Activated B cell treated with CpG ODN at 0.5 μM for 24 hours (primary cell): Measurements from ENCODE around the gene CTNNAL1. TPM values are rescaled to one million over a fixed set of nuclear protein-coding genes. Genes with fewer than 3 reads are reported as not detected.
"Not testable (repeated sequence)": the region's sequence is repeated elsewhere in the genome, so short reads cannot be mapped to it uniquely, and the experiment has no call there.

Experiments
- ATAC-seq: fragments of 200-7000 bp; cut with Tn5 transposase; one replicate; pipeline ENCODE4 v1.10.0; 2021; ENCODE audit warnings: low read depth, mild to moderate bottlenecking, moderate library complexity
- CTCF ChIA-PET: fragments of 350-600 bp; sonication (Branson Sonifier 250); formaldehyde crosslinking; loops from one replicate; lab custom pipeline; 2021; ENCODE audit warnings: antibody characterized with exemption; lab: Charles Lee
- POLR2A ChIA-PET: fragments of 350-600 bp; sonication (Branson Sonifier 250); formaldehyde crosslinking; loops from one replicate; lab custom pipeline; 2021; ENCODE audit warnings: antibody characterized with exemption; lab: Charles Lee
- DNase-seq: peaks from one replicate; pipeline ENCODE4 v3.0.0; 2022
- H3K27ac Mint-ChIP-seq: one replicate; pipeline ENCODE4 v1.8.0; 2020; ENCODE audit warnings: mixed read lengths
- H3K27me3 Mint-ChIP-seq: one replicate; pipeline ENCODE4 v1.8.0; 2021; ENCODE audit warnings: mixed read lengths
- H3K36me3 Mint-ChIP-seq: one replicate; pipeline ENCODE4 v1.8.0; 2021; ENCODE audit warnings: low read depth, mixed read lengths
- H3K4me1 Mint-ChIP-seq: one replicate; pipeline ENCODE4 v1.8.0; 2021; ENCODE audit warnings: mixed read lengths
- H3K4me3 Mint-ChIP-seq: one replicate; pipeline ENCODE4 v1.8.0; 2020; ENCODE audit warnings: mild to moderate bottlenecking, mixed read lengths
- H3K9me3 Mint-ChIP-seq: one replicate; pipeline ENCODE4 v1.8.0; 2020; ENCODE audit warnings: mixed read lengths
- CTCF ChIP-seq: fragments of 200-600 bp; IDR thresholded peaks from one replicate; pipeline ENCODE4 v1.8.0; 2022; ENCODE audit warnings: antibody characterized with exemption, mild to moderate bottlenecking
- intact Hi-C: fragments of 100-400 bp; cut with micrococcal nuclease; formaldehyde crosslinking; loops from one replicate; pipeline ENCODE4 v1.15.1; 2024
- total RNA-seq: library from RNA; stranded (reverse); gene quantifications from 2 replicates; pipeline ENCODE4 v1.2.3, GENCODE V29; 2022

The CTNNAL1 gene
- total RNA-seq, 1 donor from 2014 or later: 1.9 TPM

GRCh38 chr9:108903420-108904103 is 109.7 kb downstream of the CTNNAL1 start:
- no peaks in the 10 kb centered on the region for H3K9me3 Mint-ChIP-seq
- H3K27me3 Mint-ChIP-seq: no peaks in the 10 kb centered on the region
- H3K4me1 Mint-ChIP-seq: no peaks in the 10 kb centered on the region
- DNase-seq: no peak
- intact Hi-C loops: loop anchor here (5.0 kb wide), 1 partner anchor 564 kb away; no protein-coding TSS in a partner anchor
- no peak overlapping the region for H3K4me3 Mint-ChIP-seq
- ChIA-PET CTCF (no interaction called here), POLR2A (no interaction called here)
- ATAC-seq: no peak
- no peak for TF ChIP-seq CTCF
- no peak overlapping the region for H3K27ac Mint-ChIP-seq
- peaks cover 83% of the 10 kb centered on the region for H3K36me3 Mint-ChIP-seq

- Mint-ChIP-seq H3K4me3 (no peak overlapping the region), H3K4me1 (no peaks in the 10 kb centered on the region), H3K36me3 (peaks cover 87% of the 10 kb centered on the region), H3K9me3 (no peaks in the 10 kb centered on the region), H3K27ac (no peak overlapping the region), H3K27me3 (no peaks in the 10 kb centered on the region)
- no peak for ATAC-seq
- no peak for DNase-seq
- intact Hi-C loops: loop anchor here (5.0 kb wide), 1 partner anchor 567 kb away; no protein-coding TSS in a partner anchor
- CTCF ChIA-PET: no interaction called here
- TF ChIP-seq CTCF: no peak
- POLR2A ChIA-PET: no interaction called here
Observed at GRCh38 chr9:108900176-108900575, 113.1 kb downstream of the CTNNAL1 start.

GRCh38 chr9:108899023-108899695 is 114.1 kb downstream of the CTNNAL1 start:
- not testable (repeated sequence) for H3K4me1 Mint-ChIP-seq

GRCh38 chr9:108897324-108898096 is 115.8 kb downstream of the CTNNAL1 start:
- ATAC-seq: no peak
- POLR2A ChIA-PET: no interaction called here
- Mint-ChIP-seq H3K9me3 (no peaks in the 10 kb centered on the region), H3K36me3 (peaks cover 92% of the 10 kb centered on the region), H3K27ac (no peak overlapping the region), H3K4me3 (no peak overlapping the region), H3K27me3 (no peaks in the 10 kb centered on the region), H3K4me1 (no peaks in the 10 kb centered on the region)
- TF ChIP-seq CTCF: no peak
- CTCF ChIA-PET: no interaction called here
- intact Hi-C loops: no loop called here
- DNase-seq: no peak

More at GRCh38 chr9:108899023-108899695, 114.1 kb downstream of the CTNNAL1 start:
- intact Hi-C loops, H3K9me3 Mint-ChIP-seq, ATAC-seq, DNase-seq, H3K4me3 Mint-ChIP-seq, H3K27ac Mint-ChIP-seq, H3K27me3 Mint-ChIP-seq, POLR2A ChIA-PET: not testable (repeated sequence)
- CTCF ChIA-PET: interaction anchor here (1.1 kb wide), 1 partner anchor 10 kb away, joined by 3 read pairs; no protein-coding TSS in a partner anchor
- H3K36me3 Mint-ChIP-seq: peaks cover 95% of the 10 kb centered on the region

GRCh38 chr9:108894225-108894997 is 118.9 kb downstream of the CTNNAL1 start:
- Mint-ChIP-seq H3K4me1 (no peaks in the 10 kb centered on the region), H3K4me3 (no peak overlapping the region), H3K27me3 (no peaks in the 10 kb centered on the region), H3K9me3 (no peaks in the 10 kb centered on the region), H3K27ac (no peak overlapping the region), H3K36me3 (peaks cover 95% of the 10 kb centered on the region)
- ATAC-seq: no peak
- DNase-seq: no peak
- CTCF ChIA-PET: no interaction called here
- POLR2A ChIA-PET: no interaction called here
- intact Hi-C loops: no loop called here
- no peak for TF ChIP-seq CTCF
